SK-N-MC (cell line): ENCODE results near the gene CALHM5.
"Not testable (repeated sequence)": the region's sequence is repeated elsewhere in the genome, so short reads cannot be mapped to it uniquely, and the experiment has no call there.

Source experiments
- DNase-seq: peaks from one replicate; pipeline ENCODE4 v3.0.0-alpha.2; 2011; ENCODE audit warnings: low read depth, low spot score
- H3K27ac ChIP-seq: fragments of 200-600 bp; sonication (generic); 2 replicates; pipeline ENCODE4 v1.5.1; 2016; ENCODE audit warnings: mixed run types
- H3K36me3 ChIP-seq: fragments of 200-600 bp; sonication (generic); 2 replicates; pipeline ENCODE4 v1.6.1; 2017; ENCODE audit warnings: antibody characterized with exemption, low read length, mixed read lengths; ENCODE audit not compliant: insufficient read depth
- H3K4me3 ChIP-seq: fragments of 200-600 bp; sonication (generic); 2 replicates; pipeline ENCODE4 v1.5.1; 2016
- H3K9ac ChIP-seq: fragments of 200-600 bp; sonication (generic); 2 replicates; pipeline ENCODE4 v1.8.0; 2017; ENCODE audit warnings: mixed run types, mixed read lengths; ENCODE audit not compliant: insufficient read length
- H3K9me3 ChIP-seq: fragments of 200-600 bp; sonication (generic); 2 replicates; pipeline ENCODE4 v1.6.1; 2017; ENCODE audit warnings: low read depth, mild to moderate bottlenecking, antibody characterized with exemption, low read length, moderate library complexity, mixed read lengths
- EZH2 ChIP-seq: fragments of 200-600 bp; sonication (generic); IDR thresholded peaks from one replicate; pipeline ENCODE4 v1.6.1; 2017; ENCODE audit warnings: antibody characterized with exemption
- FOXP2 ChIP-seq: optimal IDR thresholded peaks from 2 replicates; pipeline ENCODE3; 2011; ENCODE audit warnings: mild to moderate bottlenecking, moderate library complexity; ENCODE audit not compliant: insufficient read depth; ENCODE audit errors: extremely low read length, control extremely low read depth
- POLR2AphosphoS5 ChIP-seq: IDR thresholded peaks from 2 replicates; pipeline ENCODE4 v1.6.1; 2012; ENCODE audit warnings: mild to moderate bottlenecking, low read depth, low read length, borderline replicate concordance

CALHM5 gene

GRCh38 chr6:116472706-116473105 is 38.7 kb upstream of the CALHM5 start:
- Histone ChIP-seq H3K4me3 (no peak overlapping the region), H3K36me3 (no peaks in the 10 kb centered on the region), H3K9ac (no peak overlapping the region), H3K27ac (no peak overlapping the region), H3K9me3 (no peaks in the 10 kb centered on the region)
- no peak for DNase-seq
- TF ChIP-seq EZH2: no peak
- no peak for TF ChIP-seq FOXP2
- TF ChIP-seq POLR2AphosphoS5: no peak

- Histone ChIP-seq H3K9me3 (no peaks in the 10 kb centered on the region), H3K4me3 (0 out of 2 replicates have a peak overlapping the region, but pooled peaks have one; percentile 15), H3K9ac (no peak overlapping the region), H3K36me3 (no peaks in the 10 kb centered on the region), H3K27ac (no peak overlapping the region)
- TF ChIP-seq EZH2 (no peak), FOXP2 (no peak), POLR2AphosphoS5 (no peak)
- DNase-seq: no peak
These were observed 36.3 kb upstream of the CALHM5 start for GRCh38 chr6:116475141-116475540.

GRCh38 chr6:116476002-116476678 is 35.3 kb upstream of the CALHM5 start:
- TF ChIP-seq POLR2AphosphoS5 (no peak), EZH2 (no peak), FOXP2 (no peak)
- Histone ChIP-seq H3K36me3 (no peaks in the 10 kb centered on the region), H3K4me3 (no peak overlapping the region), H3K27ac (no peak overlapping the region), H3K9ac (no peak overlapping the region), H3K9me3 (no peaks in the 10 kb centered on the region)
- no peak for DNase-seq

GRCh38 chr6:116482780-116483179 is 28.7 kb upstream of the CALHM5 start:
- Histone ChIP-seq H3K27ac (no peak overlapping the region), H3K36me3 (no peaks in the 10 kb centered on the region), H3K9ac (no peak overlapping the region), H3K9me3 (no peaks in the 10 kb centered on the region), H3K4me3 (no peak overlapping the region)
- DNase-seq: no peak
- TF ChIP-seq FOXP2: no peak

GRCh38 chr6:116483616-116484015 is 27.8 kb upstream of the CALHM5 start:
- Histone ChIP-seq H3K36me3 (no peaks in the 10 kb centered on the region), H3K4me3 (no peak overlapping the region), H3K9ac (no peak overlapping the region), H3K9me3 (no peaks in the 10 kb centered on the region), H3K27ac (no peak overlapping the region)
- TF ChIP-seq POLR2AphosphoS5 (no peak), EZH2 (no peak), FOXP2 (no peak)
- DNase-seq: no peak

- no peak overlapping the region for H3K4me3 ChIP-seq
- no peaks in the 10 kb centered on the region for H3K36me3 ChIP-seq
- H3K9me3 ChIP-seq: no peaks in the 10 kb centered on the region
- no peak for DNase-seq
- no peak overlapping the region for H3K27ac ChIP-seq
- no peak overlapping the region for H3K9ac ChIP-seq
- TF ChIP-seq EZH2 (no peak), POLR2AphosphoS5 (no peak), FOXP2 (no peak)
These were observed 25.8 kb upstream of the CALHM5 start for GRCh38 chr6:116485559-116486184.

- no peak for DNase-seq
- H3K36me3 ChIP-seq: no peaks in the 10 kb centered on the region
- H3K27ac ChIP-seq: no peak overlapping the region
- TF ChIP-seq POLR2AphosphoS5: no peak
- no peak for TF ChIP-seq FOXP2
- TF ChIP-seq EZH2: no peak
- H3K4me3 ChIP-seq: no peak overlapping the region
- no peaks in the 10 kb centered on the region for H3K9me3 ChIP-seq
- H3K9ac ChIP-seq: no peak overlapping the region
These were observed 19.7 kb upstream of the CALHM5 start for GRCh38 chr6:116491610-116492330.

- H3K36me3 ChIP-seq: no peaks in the 10 kb centered on the region
- DNase-seq: no peak
- no peaks in the 10 kb centered on the region for H3K9me3 ChIP-seq
- TF ChIP-seq POLR2AphosphoS5: no peak
- TF ChIP-seq EZH2: no peak
- no peak for TF ChIP-seq FOXP2
- H3K27ac ChIP-seq: no peak overlapping the region
- no peak overlapping the region for H3K9ac ChIP-seq
- no peak overlapping the region for H3K4me3 ChIP-seq
These were observed 18.9 kb upstream of the CALHM5 start for GRCh38 chr6:116492331-116493067.

GRCh38 chr6:116495161-116495560 is 16.3 kb upstream of the CALHM5 start:
- not testable (repeated sequence) for DNase-seq, H3K27ac ChIP-seq, H3K36me3 ChIP-seq

More at GRCh38 chr6:116495161-116495560, 16.3 kb upstream of the CALHM5 start:
- H3K4me3 ChIP-seq, H3K9ac ChIP-seq, H3K9me3 ChIP-seq: not testable (repeated sequence)
